DND-41 (cell line): ENCODE results near the gene PPFIA1.

Source experiments
- ATAC-seq: fragments of 200-7000 bp; cut with Tn5 transposase; 3 replicates; pipeline ENCODE4 v1.9.1; 2021; ENCODE audit warnings: low read depth; ENCODE audit not compliant: insufficient read depth
- DNase-seq: peaks from one replicate; pipeline ENCODE4 v3.0.0-alpha.2; 2020
- H2AFZ ChIP-seq: 2 replicates; pipeline ENCODE4 v1.6.0; 2012; ENCODE audit warnings: low read depth, low read length
- H3K27ac ChIP-seq: 2 replicates; pipeline ENCODE4 v1.5.1; 2012; ENCODE audit warnings: low read length, inconsistent platforms
- H3K27me3 ChIP-seq: fragments of 200-600 bp; sonication (generic); 2 replicates; pipeline ENCODE4 v1.6.0; 2012; ENCODE audit warnings: low read length, mild to moderate bottlenecking, inconsistent platforms; ENCODE audit not compliant: insufficient read depth, poor library complexity
- H3K36me3 ChIP-seq: 2 replicates; pipeline ENCODE4 v1.5.1; 2012; ENCODE audit warnings: low read length, inconsistent platforms; ENCODE audit not compliant: insufficient read depth
- H3K4me1 ChIP-seq: 2 replicates; pipeline ENCODE4 v1.5.1; 2012; ENCODE audit warnings: mild to moderate bottlenecking, low read length; ENCODE audit not compliant: insufficient read depth
- H3K4me2 ChIP-seq: 2 replicates; pipeline ENCODE4 v1.6.0; 2012; ENCODE audit warnings: mild to moderate bottlenecking, moderate library complexity, low read length, inconsistent platforms; ENCODE audit not compliant: insufficient read depth
- H3K4me3 ChIP-seq, 2 experiments: fragments of 200-600 bp in 1 of 2; shearing (Covaris generic) in 1 of 2; 2 replicates each; pipeline ENCODE4 v1.5.1; 2012 to 2016; ENCODE audit warnings: inconsistent platforms in 2 of 2, low read length in 2 of 2, mild to moderate bottlenecking in 2 of 2, low read depth in 1 of 2, moderate library complexity in 1 of 2
- H3K79me2 ChIP-seq: 2 replicates; pipeline ENCODE4 v1.6.0; 2012; ENCODE audit warnings: low read length, inconsistent platforms; ENCODE audit not compliant: insufficient read depth
- H3K9ac ChIP-seq: 2 replicates; pipeline ENCODE4 v1.6.0; 2012; ENCODE audit warnings: low read depth, mild to moderate bottlenecking, inconsistent platforms, low read length, moderate library complexity
- H3K9me3 ChIP-seq: 2 replicates; pipeline ENCODE4 v1.5.1; 2012; ENCODE audit warnings: low read length, moderate library complexity, mild to moderate bottlenecking, inconsistent platforms; ENCODE audit not compliant: insufficient read depth, severe bottlenecking
- H4K20me1 ChIP-seq: 2 replicates; pipeline ENCODE4 v1.6.0; 2012; ENCODE audit warnings: low read length; ENCODE audit not compliant: insufficient read depth
- EZH2 ChIP-seq: IDR thresholded peaks from 3 replicates; pipeline ENCODE4 v1.6.1; 2012; ENCODE audit warnings: borderline replicate concordance, low read depth, mild to moderate bottlenecking, moderate library complexity, low read length, inconsistent platforms; ENCODE audit not compliant: severe bottlenecking
- TF ChIP-seq, protein P1 (sequence below): IDR thresholded peaks from 2 replicates; pipeline ENCODE4 v1.5.1; 2012; ENCODE audit warnings: borderline replicate concordance, low read length, moderate library complexity, mild to moderate bottlenecking; ENCODE audit not compliant: poor library complexity, severe bottlenecking; ENCODE audit errors: extremely low read depth

PPFIA1 gene

GRCh38 chr11:70278994-70279393 lies 8.5 kb downstream of the PPFIA1 start:
- ATAC-seq (no peak), DNase-seq (no peak)
- Histone ChIP-seq H3K9me3 (no peaks in the 10 kb centered on the region), H3K27ac (no peak overlapping the region), H3K4me2 (no peak overlapping the region), H3K4me1 (peaks cover 4% of the 10 kb centered on the region; the same call in 1 of the 2 replicates), H3K27me3 (no peaks in the 10 kb centered on the region), H2AFZ (no peak overlapping the region), H3K4me3 (no peak overlapping the region), H3K36me3 (peaks cover 75% of the 10 kb centered on the region), H3K79me2 (peaks cover 73% of the 10 kb centered on the region), H4K20me1 (peaks cover 19% of the 10 kb centered on the region; the same call in 1 of the 2 replicates), H3K9ac (no peak overlapping the region)
- TF ChIP-seq EZH2 = no peak
- TF ChIP-seq, protein P1, sequence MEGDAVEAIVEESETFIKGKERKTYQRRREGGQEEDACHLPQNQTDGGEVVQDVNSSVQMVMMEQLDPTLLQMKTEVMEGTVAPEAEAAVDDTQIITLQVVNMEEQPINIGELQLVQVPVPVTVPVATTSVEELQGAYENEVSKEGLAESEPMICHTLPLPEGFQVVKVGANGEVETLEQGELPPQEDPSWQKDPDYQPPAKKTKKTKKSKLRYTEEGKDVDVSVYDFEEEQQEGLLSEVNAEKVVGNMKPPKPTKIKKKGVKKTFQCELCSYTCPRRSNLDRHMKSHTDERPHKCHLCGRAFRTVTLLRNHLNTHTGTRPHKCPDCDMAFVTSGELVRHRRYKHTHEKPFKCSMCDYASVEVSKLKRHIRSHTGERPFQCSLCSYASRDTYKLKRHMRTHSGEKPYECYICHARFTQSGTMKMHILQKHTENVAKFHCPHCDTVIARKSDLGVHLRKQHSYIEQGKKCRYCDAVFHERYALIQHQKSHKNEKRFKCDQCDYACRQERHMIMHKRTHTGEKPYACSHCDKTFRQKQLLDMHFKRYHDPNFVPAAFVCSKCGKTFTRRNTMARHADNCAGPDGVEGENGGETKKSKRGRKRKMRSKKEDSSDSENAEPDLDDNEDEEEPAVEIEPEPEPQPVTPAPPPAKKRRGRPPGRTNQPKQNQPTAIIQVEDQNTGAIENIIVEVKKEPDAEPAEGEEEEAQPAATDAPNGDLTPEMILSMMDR = no peak

DNA sequence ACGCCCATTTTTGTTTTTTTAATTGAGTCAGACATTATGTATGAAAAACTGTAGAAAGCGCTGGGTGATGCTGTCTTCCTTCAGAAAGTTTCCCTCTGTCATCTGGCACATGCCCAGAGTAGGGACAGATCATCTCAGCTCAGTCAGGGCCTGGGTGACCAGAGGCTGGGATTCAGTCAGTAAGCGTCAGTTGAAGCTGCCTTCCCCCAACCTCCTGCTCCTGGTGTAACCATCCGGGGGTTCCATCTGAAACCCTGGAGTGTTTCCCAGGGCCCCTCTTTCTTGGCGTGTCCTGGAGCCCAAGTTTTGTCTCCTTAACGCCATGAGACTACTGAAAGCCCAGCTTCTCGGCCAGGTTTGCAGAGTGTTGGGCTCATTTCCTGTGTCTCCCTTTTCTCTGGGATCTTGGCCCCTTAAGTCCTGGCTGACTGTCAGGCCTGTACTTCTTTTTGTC lies 10.7 kb downstream of the PPFIA1 start:
- H2AFZ ChIP-seq = no peak overlapping the region
- no peak overlapping the region for H3K9ac ChIP-seq
- no peaks in the 10 kb centered on the region for H3K27me3 ChIP-seq
- H3K27ac ChIP-seq = peak overlapping the region; percentile 36; the same call in 1 of the 2 replicates
- no peaks in the 10 kb centered on the region for H3K9me3 ChIP-seq
- H3K79me2 ChIP-seq = peaks cover 60% of the 10 kb centered on the region
- DNase-seq (no peak), ATAC-seq (no peak)
- H3K4me2 ChIP-seq = no peak overlapping the region
- H3K4me1 ChIP-seq = no peaks in the 10 kb centered on the region
- TF ChIP-seq, protein P1 = no peak
- no peak for TF ChIP-seq EZH2
- H3K4me3 ChIP-seq = no peak overlapping the region
- H4K20me1 ChIP-seq = peaks cover 17% of the 10 kb centered on the region
- peaks cover 72% of the 10 kb centered on the region for H3K36me3 ChIP-seq

DNA sequence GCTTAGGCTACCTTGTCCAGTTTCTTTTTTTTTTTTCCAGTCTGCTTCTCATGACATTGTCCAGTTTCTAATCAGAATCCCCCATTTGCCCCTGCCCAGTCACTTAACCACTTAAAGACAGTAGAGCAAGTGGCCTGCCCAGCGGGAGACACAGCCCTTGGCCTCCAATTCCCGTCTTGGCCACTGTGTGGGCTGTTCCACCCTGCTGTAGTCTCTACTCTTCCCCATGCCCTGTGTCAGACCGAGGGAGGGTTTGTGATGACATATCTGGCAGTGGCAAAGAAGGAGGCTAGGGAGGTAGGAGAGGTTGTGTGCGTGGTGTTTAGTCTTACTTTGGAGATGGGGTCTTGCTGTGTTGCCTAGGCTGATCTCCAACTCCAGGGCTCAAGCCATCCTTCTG lies 11.5 kb downstream of the PPFIA1 start:
- H2AFZ ChIP-seq = no peak overlapping the region
- no peak for DNase-seq
- H3K9me3 ChIP-seq = no peaks in the 10 kb centered on the region
- ATAC-seq = no peak
- H3K4me2 ChIP-seq = no peak overlapping the region
- H3K4me3 ChIP-seq = no peak overlapping the region
- TF ChIP-seq, protein P1 = no peak
- no peak for TF ChIP-seq EZH2
- no peaks in the 10 kb centered on the region for H3K27me3 ChIP-seq
- peaks cover 21% of the 10 kb centered on the region for H4K20me1 ChIP-seq
- no peak overlapping the region for H3K9ac ChIP-seq
- no peaks in the 10 kb centered on the region for H3K4me1 ChIP-seq
- H3K79me2 ChIP-seq = peaks cover 54% of the 10 kb centered on the region
- H3K27ac ChIP-seq = no peak overlapping the region
- peaks cover 80% of the 10 kb centered on the region for H3K36me3 ChIP-seq

- H3K4me1 ChIP-seq = no peaks in the 10 kb centered on the region
- no peak overlapping the region for H2AFZ ChIP-seq
- TF ChIP-seq, protein P1 = no peak
- no peak for TF ChIP-seq EZH2
- no peak overlapping the region for H3K4me3 ChIP-seq
- H3K79me2 ChIP-seq = peaks cover 21% of the 10 kb centered on the region
- peaks cover 16% of the 10 kb centered on the region for H4K20me1 ChIP-seq
- no peak overlapping the region for H3K27ac ChIP-seq
- no peaks in the 10 kb centered on the region for H3K9me3 ChIP-seq
- H3K9ac ChIP-seq = no peak overlapping the region
- ATAC-seq (no peak), DNase-seq (no peak)
- H3K4me2 ChIP-seq = no peak overlapping the region
- H3K27me3 ChIP-seq = no peaks in the 10 kb centered on the region
- peaks cover 67% of the 10 kb centered on the region for H3K36me3 ChIP-seq
Observed at GRCh38 chr11:70288721-70289120, 18.2 kb downstream of the PPFIA1 start.
